Effector memory CD4-positive, alpha-beta T cell (primary cell): ENCODE data around the gene CDC42BPB.

Experiments
- DNase-seq, 3 donors: peaks; one replicate each; pipeline ENCODE4 v3.0.0-alpha.2; 2020
- H3K27ac ChIP-seq: 2 replicates; pipeline ENCODE4 v1.7.0; 2013; ENCODE audit warnings: mild to moderate bottlenecking, low read length, moderate library complexity; ENCODE audit not compliant: insufficient read depth, poor library complexity, severe bottlenecking
- H3K27me3 ChIP-seq: replicated peaks from 2 replicates; pipeline ENCODE4 v1.7.0; 2013; ENCODE audit warnings: mild to moderate bottlenecking, low read length; ENCODE audit not compliant: insufficient read depth, control insufficient read depth, poor library complexity, severe bottlenecking
- H3K36me3 ChIP-seq: 2 replicates; pipeline ENCODE4 v1.7.0; 2013; ENCODE audit warnings: mild to moderate bottlenecking, low read length, moderate library complexity; ENCODE audit not compliant: control insufficient read depth, insufficient read depth
- H3K4me1 ChIP-seq: 2 replicates; pipeline ENCODE4 v1.7.0; 2013; ENCODE audit warnings: low read length, mild to moderate bottlenecking; ENCODE audit not compliant: control insufficient read depth, insufficient read depth, poor library complexity, severe bottlenecking
- H3K4me3 ChIP-seq: 2 replicates; pipeline ENCODE4 v1.7.0; 2013; ENCODE audit warnings: low read length, low read depth, mild to moderate bottlenecking; ENCODE audit not compliant: insufficient read depth, poor library complexity, severe bottlenecking
- H3K9me3 ChIP-seq: 2 replicates; pipeline ENCODE4 v1.7.0; 2013; ENCODE audit warnings: mild to moderate bottlenecking, low read length, moderate library complexity; ENCODE audit not compliant: control insufficient read depth
- total RNA-seq, 3 donors: gene quantifications; one replicate each; lab custom pipeline; 2026; lab: John Stamatoyannopoulos, UW

CDC42BPB gene
- total RNA-seq: 13.1 to 23.6 (median 14.9) reads per million in 3 donors

GRCh38 chr14:103057372-103058163 is at the start of gene CDC42BPB:
CDC42BPB (minus strand) TSS chr14:103057549; CDS start chr14:103057173, 376 bp downstream.
- peak; percentile 41 to 56 (median 50) for DNase-seq
- H3K27me3 ChIP-seq: no peaks in the 10 kb centered on the region
- peaks cover 6% of the 10 kb centered on the region for H3K4me1 ChIP-seq
- H3K36me3 ChIP-seq: no peaks in the 10 kb centered on the region
- H3K27ac ChIP-seq: no peak within 1 kb of the TSS
- peak within 1 kb of the TSS; percentile 53 for H3K4me3 ChIP-seq
- no peaks in the 10 kb centered on the region for H3K9me3 ChIP-seq

GRCh38 chr14:103105580-103106150 is 48.3 kb upstream of the CDC42BPB start:
- Histone ChIP-seq H3K27ac (no peak overlapping the region), H3K27me3 (peaks cover 26% of the 10 kb centered on the region), H3K4me1 (peaks cover 9% of the 10 kb centered on the region), H3K4me3 (no peak overlapping the region), H3K36me3 (no peaks in the 10 kb centered on the region), H3K9me3 (no peaks in the 10 kb centered on the region)
- no peak for DNase-seq

- peaks cover 26% of the 10 kb centered on the region for H3K27me3 ChIP-seq
- no peak overlapping the region for H3K27ac ChIP-seq
- no peaks in the 10 kb centered on the region for H3K36me3 ChIP-seq
- H3K4me3 ChIP-seq: no peak overlapping the region
- H3K4me1 ChIP-seq: peaks cover 9% of the 10 kb centered on the region
- no peaks in the 10 kb centered on the region for H3K9me3 ChIP-seq
- peak; percentile 42 to 55 (median 46) for DNase-seq
These were observed 47.5 kb upstream of the CDC42BPB start for GRCh38 chr14:103104654-103105452.

GRCh38 chr14:103104389-103104653 is 47.0 kb upstream of the CDC42BPB start:
- Histone ChIP-seq H3K27me3 (peaks cover 26% of the 10 kb centered on the region), H3K4me3 (no peak overlapping the region), H3K36me3 (no peaks in the 10 kb centered on the region), H3K4me1 (peaks cover 9% of the 10 kb centered on the region), H3K27ac (no peak overlapping the region), H3K9me3 (no peaks in the 10 kb centered on the region)
- no peak for DNase-seq

GRCh38 chr14:103103461-103104388 is 46.4 kb upstream of the CDC42BPB start:
- H3K4me1 ChIP-seq: peaks cover 9% of the 10 kb centered on the region
- no peak overlapping the region for H3K27ac ChIP-seq
- H3K27me3 ChIP-seq: peaks cover 26% of the 10 kb centered on the region
- no peak for DNase-seq
- no peaks in the 10 kb centered on the region for H3K36me3 ChIP-seq
- H3K4me3 ChIP-seq: no peak overlapping the region
- H3K9me3 ChIP-seq: no peaks in the 10 kb centered on the region

- peaks cover 9% of the 10 kb centered on the region for H3K4me1 ChIP-seq
- no peak for DNase-seq
- H3K9me3 ChIP-seq: no peaks in the 10 kb centered on the region
- no peaks in the 10 kb centered on the region for H3K36me3 ChIP-seq
- peaks cover 26% of the 10 kb centered on the region for H3K27me3 ChIP-seq
- no peak overlapping the region for H3K4me3 ChIP-seq
- H3K27ac ChIP-seq: no peak overlapping the region
These were observed 45.4 kb upstream of the CDC42BPB start for GRCh38 chr14:103102689-103103260.

- peaks cover 9% of the 10 kb centered on the region for H3K4me1 ChIP-seq
- no peaks in the 10 kb centered on the region for H3K9me3 ChIP-seq
- no peak for DNase-seq
- no peak overlapping the region for H3K4me3 ChIP-seq
- H3K36me3 ChIP-seq: no peaks in the 10 kb centered on the region
- H3K27ac ChIP-seq: no peak overlapping the region
- peaks cover 26% of the 10 kb centered on the region for H3K27me3 ChIP-seq
These were observed 44.8 kb upstream of the CDC42BPB start for GRCh38 chr14:103101963-103102688.

GRCh38 chr14:103101257-103101962 is 44.1 kb upstream of the CDC42BPB start:
- peaks cover 9% of the 10 kb centered on the region for H3K4me1 ChIP-seq
- no peaks in the 10 kb centered on the region for H3K9me3 ChIP-seq
- H3K4me3 ChIP-seq: no peak overlapping the region
- H3K36me3 ChIP-seq: no peaks in the 10 kb centered on the region
- DNase-seq: no peak
- H3K27me3 ChIP-seq: peaks cover 26% of the 10 kb centered on the region
- H3K27ac ChIP-seq: no peak overlapping the region
